GM21529 (cell line): ENCODE results near the gene SH3BP5.

Experiments
- ATAC-seq: cut with Tn5 transposase; IDR thresholded peaks from one replicate; pipeline ENCODE4 v1.9.1; 2021; ENCODE audit not compliant: unreplicated experiment

SH3BP5 gene

DNA sequence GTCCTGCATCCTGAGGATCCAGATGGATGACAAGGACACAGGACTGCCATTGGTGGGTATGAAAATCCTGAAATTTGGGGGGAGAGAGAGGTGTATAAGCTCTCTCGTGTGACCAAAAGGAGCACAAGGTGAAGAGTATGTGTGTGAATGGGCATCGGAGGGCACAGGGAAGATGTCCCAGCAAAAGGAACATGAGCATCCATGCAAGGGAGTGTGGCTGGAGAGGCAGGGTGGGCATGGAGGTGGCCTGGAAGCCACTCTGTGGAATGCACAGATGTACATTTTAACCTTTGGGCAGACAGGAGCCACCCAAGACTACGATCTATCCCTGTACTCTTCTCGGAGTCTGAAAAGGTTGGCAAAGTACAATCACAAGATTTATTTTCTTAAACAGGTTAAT is 71.9 kb downstream of the SH3BP5 start:
- ATAC-seq, result no peak

DNA sequence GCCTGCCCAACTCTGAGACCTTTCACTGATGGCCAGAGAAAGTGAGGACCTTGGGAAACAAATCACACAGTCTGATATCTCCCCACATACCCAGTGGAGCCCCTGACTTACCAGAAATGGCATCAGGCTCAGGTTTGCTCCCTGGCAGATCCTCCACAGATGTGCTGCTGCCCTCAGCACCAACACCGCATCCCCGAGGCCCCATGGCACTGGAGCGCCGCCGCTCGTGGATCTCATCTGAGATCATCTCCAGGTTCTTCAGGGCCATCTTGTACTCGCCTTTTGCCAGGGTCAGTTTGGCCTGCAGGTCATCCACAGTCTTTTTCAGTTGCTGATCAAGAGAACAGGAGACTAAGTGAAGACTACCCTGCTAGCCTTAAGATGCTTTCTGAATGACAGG is 73.7 kb downstream of the SH3BP5 start:
- no peak for ATAC-seq

DNA sequence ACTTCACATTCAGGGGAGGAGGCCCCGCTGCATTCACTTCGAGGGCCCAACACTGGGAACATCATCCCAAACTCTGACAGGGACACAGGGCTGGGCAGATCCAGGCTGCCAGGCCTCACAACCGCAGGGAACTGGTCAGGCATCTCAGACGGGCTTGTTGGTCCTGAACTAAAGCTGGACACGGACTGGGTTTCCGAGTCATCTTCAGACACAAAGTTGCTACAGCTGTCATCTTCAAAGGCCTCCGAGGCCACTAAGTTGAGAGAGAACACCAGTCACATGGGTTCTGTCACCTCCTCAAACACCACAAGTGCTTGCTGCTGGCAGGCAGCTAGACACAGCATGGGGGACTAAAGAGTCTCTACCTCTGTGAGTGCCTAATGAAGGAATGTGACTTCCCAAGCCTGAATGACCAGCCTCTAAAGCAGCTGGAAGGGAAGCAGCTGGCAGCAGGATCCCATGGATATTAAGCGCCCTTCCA is 75.5 kb downstream of the SH3BP5 start:
- ATAC-seq, result no peak

DNA sequence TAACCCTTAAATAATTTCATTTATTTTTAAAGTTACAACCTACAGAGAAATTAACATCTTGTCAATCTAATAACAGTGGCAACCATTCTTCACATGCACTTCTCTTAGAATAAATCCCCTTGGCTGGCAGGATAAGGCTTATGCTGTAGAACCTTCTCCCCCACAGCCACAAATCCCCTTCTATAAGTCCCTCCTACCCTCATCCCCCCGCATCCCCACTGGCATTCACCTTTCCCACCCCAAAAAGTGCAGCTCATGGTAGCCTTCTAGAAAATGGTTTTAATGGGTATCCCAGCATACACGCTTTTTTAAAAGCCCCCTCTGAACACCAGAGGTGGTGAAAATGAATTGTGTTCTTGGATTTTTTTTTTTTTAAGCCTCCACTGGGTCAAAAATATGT is 77.2 kb downstream of the SH3BP5 start:
- ATAC-seq, result no peak

DNA sequence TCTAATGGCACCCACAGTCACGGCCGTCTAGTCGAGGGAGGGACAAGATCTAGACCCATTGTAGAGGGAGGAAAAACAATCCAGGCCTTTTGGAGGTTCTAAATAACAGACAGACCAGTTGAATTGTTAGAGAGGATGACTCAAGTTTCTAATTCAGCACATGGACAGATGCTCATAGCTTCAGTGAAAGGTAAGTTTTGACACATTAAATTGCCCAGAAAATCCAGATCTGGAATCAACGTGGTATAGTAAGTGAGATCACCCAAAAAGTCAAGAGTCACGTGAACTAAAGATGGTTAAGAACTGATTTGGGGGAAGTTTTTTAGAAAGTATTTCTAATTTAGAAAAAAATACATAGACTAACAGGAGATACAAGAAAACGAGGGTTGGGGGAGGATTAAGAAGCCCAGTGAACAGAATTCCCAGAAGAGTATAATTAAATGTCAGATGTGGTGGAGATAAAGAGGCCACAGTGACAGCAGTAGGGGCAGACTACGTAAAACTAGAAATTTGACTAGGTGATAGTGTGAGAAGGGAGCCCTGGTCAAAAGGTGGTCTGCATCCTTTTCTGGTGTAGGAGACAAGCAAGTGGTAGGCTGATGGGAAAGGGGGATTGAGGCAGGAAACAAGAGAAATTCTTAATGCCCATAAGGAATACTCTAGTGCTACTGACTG is 79.2 kb downstream of the SH3BP5 start:
- ATAC-seq, result no peak

DNA sequence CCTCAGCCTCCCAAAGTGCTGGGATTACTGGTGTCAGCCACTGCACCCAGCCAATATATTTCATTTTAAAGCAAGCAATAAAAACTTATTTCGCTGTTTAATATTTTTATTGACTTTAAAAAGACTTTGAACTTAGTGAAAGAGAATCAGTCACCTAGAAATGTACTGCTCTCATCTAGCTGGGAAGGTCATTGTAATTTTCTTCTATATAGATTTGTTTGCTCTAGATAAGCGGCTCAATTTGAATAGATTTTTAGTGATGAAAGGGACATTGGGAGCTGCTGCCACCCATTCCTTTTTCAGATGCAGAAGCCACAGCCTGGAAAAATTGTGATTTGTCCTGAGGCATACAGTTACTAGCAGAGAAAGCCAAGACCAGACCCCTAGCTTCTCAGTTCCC is 86.2 kb downstream of the SH3BP5 start:
- no peak for ATAC-seq

DNA sequence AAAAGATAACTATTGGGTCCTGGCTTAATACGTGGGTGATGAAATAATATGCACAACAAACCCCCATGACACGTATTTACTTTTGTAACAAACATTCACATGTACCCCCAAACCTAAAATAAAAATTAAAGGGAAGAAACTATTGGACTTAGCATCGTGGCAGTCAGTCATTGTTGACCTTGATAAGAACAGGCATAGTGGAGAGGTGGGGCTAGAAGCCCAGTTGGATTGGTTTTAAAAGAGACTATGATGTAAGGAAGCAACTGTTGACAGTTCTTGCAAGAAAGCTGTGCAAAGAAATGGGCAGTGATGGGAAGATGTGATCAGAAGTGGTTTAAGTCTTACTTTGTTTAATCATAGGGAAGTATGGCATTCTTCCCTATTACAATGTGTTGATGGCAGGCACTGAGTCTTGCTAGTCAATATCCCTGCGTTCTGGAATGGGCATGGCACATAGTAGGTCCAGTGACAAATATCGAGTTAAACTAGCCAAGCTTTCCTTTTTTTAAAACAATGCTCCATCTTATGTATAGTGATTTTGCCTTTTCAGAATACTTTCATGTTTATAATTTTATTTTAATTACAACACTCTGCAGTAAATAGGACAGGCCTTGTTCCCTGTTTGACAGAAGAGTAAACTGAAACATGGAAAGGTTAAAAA is 88.4 kb downstream of the SH3BP5 start:
- ATAC-seq, result no peak

DNA sequence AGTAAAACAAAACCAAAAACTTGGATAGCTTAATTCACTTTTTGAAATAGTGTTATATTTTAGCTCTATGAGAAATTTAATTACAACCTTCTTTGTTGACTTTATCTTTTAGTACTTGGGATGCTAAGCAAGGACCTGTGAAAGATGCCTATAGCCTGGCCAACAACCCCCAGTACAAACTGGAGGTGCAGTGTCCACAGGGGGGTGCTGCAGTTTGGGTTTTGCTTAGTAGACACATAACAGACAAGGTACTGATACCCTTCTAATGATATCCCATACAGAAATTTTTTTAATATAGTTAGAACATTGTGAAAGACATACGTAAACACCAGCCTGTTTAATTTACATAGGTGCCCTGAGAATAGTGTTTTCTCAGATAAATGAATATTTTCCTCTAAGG is 91.0 kb downstream of the SH3BP5 start:
- no peak for ATAC-seq

DNA sequence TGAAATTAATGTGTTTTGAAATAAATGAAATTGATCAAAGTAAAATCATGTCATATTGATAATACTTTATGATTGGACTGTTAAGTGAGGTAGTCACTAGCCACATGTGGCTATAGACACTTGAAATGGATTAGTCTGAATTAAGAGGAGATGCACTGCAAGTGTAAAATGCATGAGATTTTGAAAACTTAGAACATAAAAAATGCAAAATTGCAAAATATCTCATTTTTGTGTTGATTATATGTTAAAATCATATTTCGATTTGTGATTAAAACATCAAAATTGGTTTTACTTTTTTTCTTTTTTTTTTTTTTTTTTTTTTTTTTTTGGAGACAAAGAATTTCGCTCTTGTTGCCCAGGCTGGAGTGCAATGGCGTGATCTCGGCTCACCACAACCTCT is 103.1 kb downstream of the SH3BP5 start:
- no peak for ATAC-seq

DNA sequence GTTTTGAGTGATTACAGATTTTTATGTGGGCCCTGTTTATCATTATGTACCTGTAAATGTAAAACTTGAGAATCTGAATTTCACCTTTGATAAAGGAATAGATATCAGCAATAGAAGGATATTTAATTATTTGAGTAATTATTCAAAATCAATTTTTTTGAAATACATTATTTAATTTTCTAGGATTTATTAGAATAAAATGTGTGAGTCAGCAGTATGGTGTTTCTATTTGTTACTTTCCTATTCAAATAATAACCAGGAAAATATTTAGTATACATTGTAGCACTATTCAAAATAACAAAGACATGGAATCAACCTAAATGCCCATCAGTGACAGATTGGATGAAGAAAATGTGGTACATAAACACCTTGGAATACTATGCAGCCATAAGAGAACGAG is 104.2 kb downstream of the SH3BP5 start:
- ATAC-seq, result no peak

DNA sequence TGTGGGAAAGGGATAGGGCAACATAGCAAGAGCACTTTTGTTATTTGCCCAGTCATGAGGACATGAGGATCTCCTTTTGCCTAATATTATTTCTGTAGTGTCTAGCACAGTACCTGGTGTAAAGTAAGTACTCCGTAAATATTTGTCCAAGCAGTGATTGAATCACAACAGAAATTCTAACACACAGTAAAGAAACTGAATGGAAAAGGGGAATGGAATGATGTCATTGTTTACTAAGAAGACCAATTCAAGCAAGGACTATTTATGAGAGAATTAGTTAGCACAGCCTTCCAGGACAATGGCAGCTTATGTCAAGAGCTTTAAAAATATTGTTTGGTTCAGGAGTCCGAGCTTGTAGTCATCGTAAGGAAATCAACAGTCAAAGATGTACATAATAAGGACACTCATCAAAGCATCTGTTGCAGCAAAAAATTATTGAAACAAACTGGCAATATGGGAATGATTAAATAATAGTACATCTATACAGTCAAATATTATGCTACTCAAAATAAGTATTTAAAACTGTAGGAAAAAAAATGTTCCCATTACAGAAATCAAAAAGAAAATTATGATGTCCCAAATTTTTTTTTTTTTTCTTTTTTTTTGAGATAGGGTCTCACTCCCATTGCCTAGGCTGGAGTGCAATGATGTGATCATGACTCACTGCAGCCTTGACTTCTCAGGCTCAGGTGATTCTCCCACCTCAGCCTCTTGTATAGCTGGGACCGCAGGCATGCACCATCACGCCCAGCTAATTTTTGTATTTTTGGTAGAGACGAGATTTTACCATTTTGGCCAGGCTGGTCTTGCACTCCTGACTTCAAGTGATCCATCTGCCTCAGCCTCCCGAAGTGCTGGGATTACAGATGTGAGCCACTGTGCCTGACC is 108.5 kb downstream of the SH3BP5 start:
- no peak for ATAC-seq

DNA sequence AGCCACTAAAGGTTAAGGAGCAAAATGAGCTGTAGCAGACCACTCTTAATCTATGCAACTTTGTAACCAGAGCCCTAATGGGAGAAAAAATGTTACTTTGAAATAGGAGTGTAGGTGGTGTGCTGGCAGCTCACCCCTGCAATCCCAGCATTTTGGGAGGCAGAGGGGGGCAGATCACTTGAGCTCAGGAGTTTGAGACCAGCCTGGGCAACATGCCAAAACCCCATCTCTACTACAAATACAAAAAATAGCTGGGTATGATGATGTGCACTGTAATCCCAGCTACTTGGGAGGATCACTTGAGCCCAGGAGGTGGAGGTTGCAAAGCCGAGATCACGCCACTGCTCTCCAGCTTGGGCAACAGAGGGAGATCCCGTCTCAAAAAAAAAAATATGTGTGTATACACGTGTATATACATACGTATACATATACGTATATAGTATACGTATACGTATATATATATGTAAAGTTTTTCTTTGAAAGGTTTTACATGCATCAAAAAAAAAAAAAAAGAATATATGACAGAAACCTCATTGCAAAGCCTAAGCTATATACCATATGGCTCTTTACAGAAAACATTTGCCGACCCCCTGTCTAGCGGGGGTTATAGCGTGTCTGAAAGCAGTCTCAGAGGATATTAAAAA is 110.7 kb downstream of the SH3BP5 start:
- ATAC-seq, result no peak

DNA sequence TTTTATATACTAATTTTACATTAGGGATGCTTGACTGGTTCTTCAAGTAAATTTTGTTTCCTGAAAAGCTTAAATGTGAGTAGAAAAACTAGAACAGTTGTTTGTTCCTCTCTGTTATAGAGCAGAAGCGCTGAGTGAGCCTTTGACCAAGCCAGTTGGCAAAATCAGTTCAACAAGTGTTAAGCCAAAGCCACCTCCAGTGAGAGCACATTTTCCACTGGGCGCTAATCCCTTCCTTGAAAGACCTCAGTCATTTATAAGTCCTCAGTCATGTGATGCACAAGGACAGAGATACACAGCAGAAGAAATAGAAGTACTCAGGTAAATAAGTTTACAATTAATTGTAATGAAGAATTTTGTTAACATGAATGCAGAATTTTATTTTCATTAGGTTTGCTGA is 111.7 kb downstream of the SH3BP5 start:
- no peak for ATAC-seq

DNA sequence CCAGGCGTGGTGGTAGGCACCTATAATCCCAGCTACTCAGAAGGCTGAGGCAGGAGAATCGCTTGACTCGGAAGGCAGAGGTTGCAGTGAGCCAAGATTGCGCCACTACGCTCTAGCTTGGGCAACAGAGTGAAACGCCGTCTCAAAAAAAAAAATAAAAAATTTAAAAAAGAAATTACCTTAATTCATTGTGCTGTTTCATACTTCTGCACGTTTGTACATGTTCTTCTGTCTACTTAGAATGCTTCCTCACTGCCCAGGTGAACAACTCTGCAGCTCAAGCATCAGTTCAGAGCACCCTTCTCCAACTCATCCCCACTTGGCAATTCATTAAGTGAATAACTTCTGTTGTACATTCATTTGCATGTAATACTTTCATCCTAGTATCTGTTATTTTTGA is 112.3 kb downstream of the SH3BP5 start:
- no peak for ATAC-seq

DNA sequence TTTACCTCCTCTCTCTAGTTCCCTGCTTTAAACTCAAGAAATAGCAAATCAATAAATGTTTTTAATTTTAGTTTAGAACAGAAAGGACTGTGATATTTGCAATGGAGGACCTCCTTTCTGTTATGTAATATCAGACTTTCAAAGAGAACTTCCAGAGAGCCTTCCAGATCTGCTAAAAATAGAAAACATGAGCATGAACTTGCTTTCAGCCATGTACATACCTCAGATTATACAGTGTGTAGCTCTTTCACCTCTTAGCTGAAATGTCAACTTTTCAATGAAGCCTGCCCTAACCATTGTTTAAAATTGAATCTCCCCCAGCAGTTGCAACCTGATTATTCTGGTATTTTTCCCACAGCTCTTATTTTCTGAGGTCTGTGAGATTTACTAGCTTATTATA is 113.7 kb downstream of the SH3BP5 start:
- ATAC-seq, result no peak

DNA sequence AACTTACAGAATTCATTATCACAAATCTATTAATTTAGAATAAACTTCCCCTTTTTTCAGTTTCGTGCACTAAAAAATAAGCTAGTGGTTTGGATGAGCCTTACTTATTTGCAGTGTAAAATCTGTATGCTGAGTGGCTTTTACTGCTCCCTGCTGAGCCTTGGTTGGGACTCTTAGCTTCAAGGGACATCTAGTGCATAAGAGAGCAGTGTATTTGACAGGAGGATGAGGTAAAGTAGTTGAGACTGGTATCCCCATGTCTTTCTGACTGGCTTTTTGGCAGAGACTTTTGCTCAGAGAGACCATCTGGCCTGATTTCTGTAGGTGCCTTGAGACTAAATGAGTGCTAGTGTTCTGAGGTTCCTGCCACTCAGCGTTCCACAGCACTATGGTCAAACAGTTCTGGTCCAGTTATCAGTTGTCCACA is 114.5 kb downstream of the SH3BP5 start:
- ATAC-seq, result peak; percentile 52

DNA sequence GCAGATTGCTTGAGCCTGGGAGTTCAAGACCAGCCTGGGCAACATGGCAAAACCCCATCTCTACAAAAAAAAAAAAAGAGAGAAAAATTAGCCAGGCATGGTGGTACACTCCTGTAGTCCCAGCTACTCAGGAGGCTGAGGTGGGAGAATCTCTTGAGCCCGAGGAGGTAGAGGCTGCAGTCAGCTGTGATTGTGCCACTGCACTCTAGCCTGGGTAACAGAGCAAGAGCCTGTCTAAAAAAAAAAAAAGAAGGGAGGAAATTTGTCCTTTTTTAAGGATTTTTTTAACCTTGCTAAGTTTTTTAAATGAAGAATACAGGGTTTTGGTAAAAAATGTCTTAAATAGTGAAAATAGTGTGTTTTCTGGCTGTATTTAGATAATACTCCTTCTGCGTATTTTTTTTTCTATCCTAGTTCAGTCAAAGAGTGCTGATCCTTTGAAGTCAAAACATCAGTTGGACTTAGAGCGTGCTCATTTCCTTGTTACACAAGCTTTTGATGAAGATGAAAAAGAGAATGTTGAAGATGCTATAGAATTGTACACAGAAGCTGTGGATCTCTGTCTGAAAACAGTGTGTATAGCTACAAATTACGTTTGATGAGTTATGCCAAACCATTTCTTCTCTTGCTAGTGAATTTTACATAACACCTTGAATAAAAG is 115.2 kb downstream of the SH3BP5 start:
- no peak for ATAC-seq

DNA sequence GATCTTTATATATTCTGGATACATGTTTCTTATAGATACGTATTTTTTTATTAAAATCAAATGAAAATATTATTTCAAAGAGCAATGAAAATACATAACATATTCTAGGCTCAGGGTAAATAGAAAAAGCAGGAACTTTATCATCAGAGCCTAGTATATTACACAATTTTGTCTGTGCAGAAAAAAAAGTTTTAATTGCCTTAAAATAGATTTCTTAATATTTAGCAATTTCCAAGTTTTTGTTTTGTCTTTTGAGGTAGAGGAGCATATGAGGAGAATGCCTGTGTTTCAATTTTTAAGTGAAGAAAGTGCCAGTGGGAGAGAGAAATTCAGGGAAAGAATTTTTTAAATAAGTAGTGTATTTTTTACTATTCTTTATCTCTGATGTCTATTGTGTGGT is 115.9 kb downstream of the SH3BP5 start:
- ATAC-seq, result no peak

DNA sequence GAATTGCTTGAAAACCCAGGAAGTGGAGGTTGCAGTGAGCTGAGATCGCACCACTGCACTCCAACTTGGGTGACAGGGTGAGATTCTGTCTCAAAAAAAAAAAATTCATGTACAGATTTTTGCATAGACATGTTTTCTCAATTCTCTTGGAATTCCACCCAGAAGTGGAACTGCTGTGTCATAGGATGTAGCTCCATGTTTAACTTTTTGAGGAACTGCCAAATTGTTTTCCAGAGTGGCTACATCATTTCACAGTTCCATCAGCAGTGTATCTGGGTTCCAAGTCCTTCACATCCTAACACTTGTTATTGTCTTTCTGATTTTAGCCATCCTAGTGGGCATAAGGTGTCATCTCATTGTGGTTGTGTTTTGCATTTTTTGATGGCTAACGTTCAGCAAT is 116.4 kb downstream of the SH3BP5 start:
- no peak for ATAC-seq

DNA sequence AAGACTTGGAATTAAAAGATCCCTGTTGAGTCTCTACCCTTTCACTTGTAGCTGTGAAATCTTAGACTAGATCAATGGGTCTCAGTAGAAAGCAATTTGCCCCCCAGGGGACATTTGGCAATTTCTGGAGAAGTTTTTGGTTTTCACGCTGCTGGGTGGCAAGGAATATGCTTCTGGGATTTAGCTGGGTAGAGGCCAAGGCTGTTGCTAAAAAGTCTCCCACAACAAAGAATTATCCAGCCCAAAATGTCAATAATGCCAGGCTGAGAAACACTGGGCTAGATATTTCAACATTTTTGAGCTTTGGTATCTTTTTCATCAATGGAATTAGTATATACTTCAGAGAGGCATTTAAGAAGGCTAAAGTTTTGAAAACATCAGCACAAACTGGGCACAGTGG is 117.6 kb downstream of the SH3BP5 start:
- ATAC-seq, result no peak

DNA sequence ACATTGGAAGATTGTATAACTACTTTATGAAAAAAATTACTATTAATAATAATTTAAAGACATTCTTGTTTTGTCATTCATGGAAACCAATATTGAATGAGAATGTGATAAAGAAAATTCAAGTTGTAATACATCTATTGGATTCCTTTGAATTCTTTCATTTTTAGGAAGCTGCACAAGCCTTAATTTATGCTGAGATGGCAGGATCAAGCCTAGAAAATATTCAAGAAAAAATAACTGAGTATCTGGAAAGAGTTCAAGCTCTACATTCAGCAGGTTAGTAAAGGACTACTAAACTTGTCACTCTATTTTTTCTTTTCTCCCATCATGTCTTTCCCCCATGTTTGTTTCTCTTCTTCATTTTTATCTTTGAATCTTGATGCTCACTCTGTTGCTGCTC is 120.4 kb downstream of the SH3BP5 start:
- ATAC-seq, result no peak
